GM18517 (cell line): ENCODE results near the gene BUD31.
"Not testable (repeated sequence)": the region's sequence is repeated elsewhere in the genome, so short reads cannot be mapped to it uniquely, and the experiment has no call there.

ENCODE experiments used
- ATAC-seq: cut with Tn5 transposase; IDR thresholded peaks from one replicate; pipeline ENCODE4 v1.9.1; 2021; ENCODE audit warnings: mild to moderate bottlenecking, moderate library complexity; ENCODE audit not compliant: unreplicated experiment

Gene BUD31

DNA sequence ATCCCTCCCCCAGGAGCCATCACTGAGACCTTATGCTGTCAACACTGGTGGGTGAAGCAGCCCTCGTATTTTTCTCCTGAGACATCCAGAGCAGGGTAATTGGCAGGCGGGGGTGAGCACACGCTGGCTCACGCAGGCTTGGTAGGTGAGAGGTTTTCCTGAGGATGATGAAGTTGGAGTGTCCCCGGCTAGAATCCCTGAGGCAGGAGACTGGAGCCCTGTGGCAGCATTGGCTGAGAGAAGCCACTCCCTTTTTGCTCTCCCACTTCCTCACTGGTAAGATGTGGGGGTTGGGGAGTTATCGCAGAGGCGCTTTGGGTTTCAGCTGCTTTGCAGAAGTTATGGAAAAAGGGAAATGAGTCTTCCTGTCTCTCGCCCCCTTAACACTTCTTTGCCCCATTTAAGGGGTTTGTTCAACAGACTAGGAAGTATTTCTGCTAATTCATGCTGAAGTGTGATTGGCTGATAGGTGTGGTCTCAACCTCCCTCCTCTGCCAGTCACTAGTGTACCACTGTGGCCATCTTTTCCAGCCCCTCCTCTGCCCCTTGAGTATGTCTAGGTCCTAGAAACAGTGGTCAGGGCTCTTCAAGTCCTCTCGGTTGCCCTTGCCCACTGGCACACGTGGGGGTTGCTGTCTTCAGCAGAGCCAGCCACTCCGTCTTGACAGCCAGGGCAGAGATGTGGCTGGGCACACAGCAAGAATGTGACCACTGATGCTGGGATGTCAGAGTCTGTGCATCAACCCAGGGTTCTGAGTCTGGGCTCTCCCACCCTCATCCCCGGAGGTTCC lies 28.5 kb upstream of the BUD31 start:
- ATAC-seq, result peak; percentile 48

DNA sequence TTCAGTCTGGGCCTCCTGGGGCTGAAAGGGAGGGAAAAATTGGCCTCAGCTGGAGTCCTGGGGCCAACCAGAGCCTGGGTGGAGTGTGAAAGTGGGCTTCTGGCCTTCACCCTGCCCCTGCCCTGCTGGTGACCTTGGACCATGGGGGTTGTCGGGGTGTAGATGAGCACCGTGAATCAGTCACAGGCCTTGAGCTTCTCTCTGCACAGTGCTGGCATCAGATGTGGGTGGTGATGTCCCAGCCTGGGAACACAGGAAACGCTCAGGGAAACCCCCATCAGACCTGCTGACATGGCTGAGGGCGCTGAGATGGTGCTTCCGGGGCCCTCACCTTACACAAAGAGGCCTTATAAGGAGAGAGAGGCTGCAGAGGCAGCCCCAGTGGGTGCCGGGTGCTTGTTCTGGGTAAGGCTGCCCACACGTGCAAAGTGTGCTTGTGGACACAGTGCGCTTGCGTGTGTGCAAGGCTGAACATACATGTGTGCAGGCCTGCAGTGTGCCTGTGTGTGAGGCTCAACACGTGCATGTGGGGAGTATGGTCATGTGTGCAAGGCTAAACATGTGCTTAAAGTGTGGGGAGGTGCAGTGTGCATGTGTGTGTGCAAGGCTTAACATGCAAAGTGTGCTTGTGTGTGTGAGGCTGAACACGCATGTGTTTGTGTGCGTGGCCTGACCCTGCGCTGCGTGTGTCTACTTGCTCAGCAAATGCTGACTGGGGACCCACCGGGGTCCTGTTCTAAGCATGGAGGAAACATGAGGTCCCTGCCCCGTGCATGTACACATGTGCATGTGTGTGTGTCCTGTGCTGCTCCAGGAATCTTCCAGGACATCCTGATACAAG lies 27.7 kb upstream of the BUD31 start:
- ATAC-seq, result peak; percentile 78

- no peak for ATAC-seq
Measured at GRCh38 chr7:99381664-99382075, 27.1 kb upstream of the BUD31 start.

DNA sequence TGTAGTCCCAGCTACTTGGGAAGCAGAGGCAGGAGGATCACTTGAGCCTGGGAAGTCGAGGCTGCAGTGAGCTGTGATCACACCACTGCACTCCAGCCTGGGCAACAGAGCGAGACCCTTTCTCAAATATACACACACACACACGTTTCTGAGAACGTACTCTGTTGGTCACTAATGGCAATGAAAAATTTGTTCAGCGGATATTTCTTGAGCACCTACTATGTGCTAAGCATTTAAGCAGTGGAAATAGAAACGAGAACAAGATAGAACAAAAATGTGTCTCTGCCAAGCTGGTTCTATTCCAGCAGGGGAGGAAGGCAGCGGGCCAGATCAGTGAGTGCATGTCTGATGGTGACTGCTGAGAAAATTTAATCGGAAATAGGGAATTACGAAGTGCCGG lies 25.6 kb upstream of the BUD31 start:
- ATAC-seq, result no peak

DNA sequence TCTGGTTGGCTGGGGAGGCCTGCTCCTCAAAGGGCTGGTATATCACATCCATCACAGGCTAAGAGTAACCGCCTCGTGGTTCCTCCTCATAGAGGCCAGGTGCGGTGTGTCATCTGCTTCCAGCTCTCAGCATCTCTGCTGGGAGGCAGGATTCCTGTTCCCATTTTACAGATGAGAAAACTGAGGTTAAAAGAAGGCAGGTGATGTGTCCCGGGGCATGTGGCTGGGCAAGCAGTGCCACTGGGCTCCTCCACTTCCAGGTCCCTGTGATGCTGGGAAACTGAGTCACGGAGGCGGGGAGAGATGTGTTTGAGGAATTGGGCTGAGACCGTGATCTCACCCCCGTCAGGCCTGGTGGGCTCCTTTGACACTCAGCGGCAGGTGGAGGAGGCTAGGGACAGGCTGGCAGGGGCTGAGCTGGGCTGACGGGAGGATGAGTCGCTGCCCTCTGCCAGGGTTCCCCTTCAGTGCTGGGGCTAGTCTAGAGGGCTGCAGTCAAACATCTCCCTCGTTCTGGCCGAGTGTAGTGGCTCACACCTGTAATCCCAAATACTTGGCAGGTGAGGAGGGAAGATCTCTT lies 24.9 kb upstream of the BUD31 start:
- no peak for ATAC-seq

DNA sequence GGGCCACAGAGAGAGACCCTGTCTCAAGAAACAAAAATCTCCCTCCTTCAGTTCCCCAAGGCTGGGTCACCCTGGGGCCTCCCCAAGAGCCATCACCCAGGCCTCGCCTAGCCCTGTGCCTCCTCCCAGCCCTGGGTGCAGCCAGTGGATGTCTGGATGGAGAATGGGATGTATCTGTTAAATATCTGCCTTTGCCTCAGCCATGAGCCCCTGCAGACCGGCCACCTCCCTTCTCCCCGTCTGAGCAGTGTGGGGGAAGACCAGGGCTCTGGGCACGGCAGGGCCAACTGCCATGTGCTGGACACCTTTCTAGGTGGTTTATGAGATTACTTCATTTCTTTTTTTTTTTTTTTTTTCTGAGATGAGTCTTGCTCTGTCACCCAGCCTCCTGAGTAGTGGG lies 24.2 kb upstream of the BUD31 start:
- ATAC-seq, result no peak

DNA sequence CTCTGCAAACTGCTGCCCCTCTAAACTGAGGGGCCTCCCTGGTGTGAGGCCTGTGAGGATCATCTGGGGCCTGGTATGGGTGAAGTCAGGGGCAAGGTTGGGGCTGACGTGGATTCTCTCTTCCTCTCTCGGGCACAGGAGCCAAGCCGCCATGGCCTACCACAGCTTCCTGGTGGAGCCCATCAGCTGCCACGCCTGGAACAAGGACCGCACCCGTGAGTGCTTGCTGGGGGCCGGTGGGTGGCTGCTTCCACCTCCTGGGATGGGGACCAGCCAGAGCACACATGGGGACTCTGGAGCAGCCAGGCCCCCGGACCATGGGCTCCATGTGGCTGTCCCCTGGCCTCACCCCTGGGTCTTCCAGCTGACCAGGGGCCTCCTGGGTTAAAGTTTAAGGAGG lies 23.2 kb upstream of the BUD31 start:
- no peak for ATAC-seq

GRCh38 chr7:99386584-99387238 lies 22.1 kb upstream of the BUD31 start:
- ATAC-seq, result no peak

- not testable (repeated sequence) for ATAC-seq
Measured at GRCh38 chr7:99387239-99387635, 21.5 kb upstream of the BUD31 start.

DNA sequence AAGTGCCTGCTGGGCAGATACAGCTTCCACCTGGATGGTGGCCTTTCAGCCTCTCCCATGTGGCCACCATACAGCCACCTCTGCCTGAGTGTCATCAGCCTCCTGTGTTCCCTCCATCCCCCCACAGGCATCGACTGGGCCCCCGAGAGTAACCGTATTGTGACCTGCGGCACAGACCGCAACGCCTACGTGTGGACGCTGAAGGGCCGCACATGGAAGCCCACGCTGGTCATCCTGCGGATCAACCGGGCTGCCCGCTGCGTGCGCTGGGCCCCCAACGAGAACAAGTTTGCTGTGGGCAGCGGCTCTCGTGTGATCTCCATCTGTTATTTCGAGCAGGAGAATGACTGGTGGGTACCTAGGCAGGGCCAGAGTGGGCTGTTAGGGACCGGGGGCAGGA lies 20.9 kb upstream of the BUD31 start:
- ATAC-seq, result no peak

DNA sequence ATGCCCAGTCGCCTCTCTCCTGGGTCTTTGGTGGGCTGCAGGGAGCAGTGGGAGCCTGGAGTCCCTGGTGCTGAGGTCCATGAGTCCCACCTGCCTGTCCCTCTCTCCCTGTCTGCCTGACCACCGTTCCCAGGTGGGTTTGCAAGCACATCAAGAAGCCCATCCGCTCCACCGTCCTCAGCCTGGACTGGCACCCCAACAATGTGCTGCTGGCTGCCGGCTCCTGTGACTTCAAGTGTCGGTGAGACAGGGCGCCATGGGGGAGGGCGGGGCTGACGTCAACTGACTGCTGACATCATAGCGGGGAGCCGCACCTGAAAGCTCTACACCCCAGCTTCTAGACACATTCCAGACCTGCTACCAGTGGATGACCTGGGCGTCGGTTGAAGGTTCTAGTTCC lies 19.0 kb upstream of the BUD31 start:
- ATAC-seq, result no peak

DNA sequence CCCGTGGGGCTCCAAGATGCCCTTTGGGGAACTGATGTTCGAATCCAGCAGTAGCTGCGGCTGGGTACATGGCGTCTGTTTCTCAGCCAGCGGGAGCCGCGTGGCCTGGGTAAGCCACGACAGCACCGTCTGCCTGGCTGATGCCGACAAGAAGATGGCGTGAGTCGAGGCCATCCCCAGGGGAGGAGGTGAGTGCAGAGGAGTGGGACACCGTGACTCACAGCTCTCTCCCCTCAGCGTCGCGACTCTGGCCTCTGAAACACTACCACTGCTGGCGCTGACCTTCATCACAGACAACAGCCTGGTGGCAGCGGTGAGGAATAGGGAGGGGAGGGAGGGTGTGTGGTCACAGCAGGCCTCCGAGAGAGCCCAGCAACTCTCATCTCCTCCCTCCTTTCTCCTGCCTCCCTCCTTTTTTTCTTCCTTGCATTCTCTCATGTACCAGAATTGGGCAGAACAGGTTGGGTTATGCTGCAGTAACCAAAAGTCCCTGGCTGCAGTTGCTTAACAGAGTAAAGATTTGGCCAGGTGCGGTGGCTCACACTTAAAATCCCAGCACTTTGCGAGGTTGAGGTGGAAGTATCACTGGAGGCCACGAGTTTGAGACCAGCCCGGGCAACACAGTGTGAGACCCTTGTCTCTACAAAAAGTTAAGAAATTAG lies 17.7 kb upstream of the BUD31 start:
- no peak for ATAC-seq

DNA sequence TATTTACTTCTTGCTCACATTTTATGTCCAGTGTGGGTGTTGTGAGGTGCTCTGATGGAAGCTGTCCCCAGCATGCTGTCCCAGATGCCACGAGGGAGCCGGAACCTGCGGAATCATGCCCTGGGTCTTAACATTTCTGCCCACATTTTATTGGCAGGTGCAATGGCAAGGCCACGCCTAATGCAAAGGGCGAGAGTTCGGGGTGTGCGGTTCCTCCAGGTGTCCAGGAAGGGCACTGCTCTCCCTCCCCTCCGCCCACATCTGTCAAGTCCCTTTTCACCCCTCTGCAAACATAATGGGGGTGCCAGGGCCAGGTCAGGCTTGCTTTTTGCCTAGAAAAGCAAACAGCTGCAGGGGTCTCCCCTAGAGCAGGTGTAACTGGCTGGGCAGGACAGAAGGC lies 16.7 kb upstream of the BUD31 start:
- ATAC-seq, result no peak

DNA sequence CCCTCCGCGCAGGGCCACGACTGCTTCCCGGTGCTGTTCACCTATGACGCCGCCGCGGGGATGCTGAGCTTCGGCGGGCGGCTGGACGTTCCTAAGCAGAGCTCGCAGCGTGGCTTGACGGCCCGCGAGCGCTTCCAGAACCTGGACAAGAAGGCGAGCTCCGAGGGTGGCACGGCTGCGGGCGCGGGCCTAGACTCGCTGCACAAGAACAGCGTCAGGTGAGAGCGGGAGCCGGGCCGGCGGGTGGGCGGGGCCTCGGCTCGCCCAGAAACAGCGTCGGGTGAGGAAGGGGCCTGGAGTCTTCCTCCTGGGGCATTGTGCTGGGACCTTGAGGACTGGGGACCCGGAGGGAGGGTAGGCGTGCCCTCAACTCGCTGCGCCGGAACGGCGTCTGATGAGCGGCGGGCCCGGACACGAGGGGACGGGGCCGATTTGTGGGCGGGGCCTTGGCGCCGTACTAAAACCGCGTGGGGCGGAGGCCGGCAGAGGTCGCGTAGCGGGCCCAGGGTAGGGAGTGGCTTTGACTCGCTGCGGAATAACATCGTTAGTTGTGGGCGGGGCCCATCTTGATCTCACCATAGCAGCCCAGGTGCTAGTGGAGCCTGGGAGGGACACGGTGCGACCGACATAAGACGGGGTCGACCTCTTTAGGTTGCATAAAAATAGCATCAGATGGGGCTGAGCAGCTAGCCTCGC lies 16.0 kb upstream of the BUD31 start:
- ATAC-seq, result no peak

DNA sequence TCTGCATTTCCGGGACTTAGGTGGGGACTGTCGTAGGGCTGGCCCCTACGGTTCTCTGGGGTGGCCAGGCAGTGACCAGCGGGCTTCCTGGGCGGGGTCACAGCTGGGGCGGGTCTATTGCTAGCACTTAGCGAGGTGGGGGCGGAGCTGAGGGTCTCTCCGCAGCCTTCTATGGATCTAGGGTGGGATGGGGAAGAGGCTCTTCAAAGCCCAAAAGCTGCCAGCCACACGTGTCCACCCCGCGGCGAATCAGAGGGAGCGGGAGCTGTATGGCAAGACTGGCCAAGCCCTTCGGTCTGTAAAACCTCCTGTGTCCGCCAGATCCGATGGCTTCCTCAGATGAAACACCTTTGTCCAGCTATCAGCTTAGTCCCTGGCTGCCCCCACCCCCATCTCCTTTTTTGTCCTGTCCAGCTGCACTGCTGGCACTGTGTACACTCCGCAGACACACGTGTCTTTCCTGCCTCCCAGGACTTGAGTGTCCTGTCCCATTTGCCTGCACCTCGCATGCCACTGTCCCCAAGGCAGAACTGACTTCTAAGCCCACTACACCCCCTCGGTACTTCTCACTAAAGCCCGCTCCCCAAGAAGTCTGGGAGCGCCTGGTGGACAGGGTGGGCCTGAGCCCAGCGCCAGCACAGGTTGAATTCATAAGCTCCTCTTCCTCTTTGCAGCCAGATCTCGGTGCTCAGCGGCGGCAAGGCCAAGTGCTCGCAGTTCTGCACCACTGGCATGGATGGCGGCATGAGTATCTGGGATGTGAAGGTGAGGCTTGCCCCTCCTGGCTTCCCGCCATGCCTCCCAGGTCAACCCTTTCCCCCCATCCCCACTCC lies 15.2 kb upstream of the BUD31 start:
- no peak for ATAC-seq

- ATAC-seq, result no peak
Measured at GRCh38 chr7:99394188-99394502, 14.6 kb upstream of the BUD31 start.

GRCh38 chr7:99395616-99396327 lies 13.0 kb upstream of the BUD31 start:
- no peak for ATAC-seq

GRCh38 chr7:99396418-99397296 lies 12.1 kb upstream of the BUD31 start:
- ATAC-seq, result no peak
